ENCODE results near the gene ZNF407.
"Not testable (repeated sequence)": the region's sequence is repeated elsewhere in the genome, so short reads cannot be mapped to it uniquely, and the experiment has no call there.

Gene ZNF407, protein sequence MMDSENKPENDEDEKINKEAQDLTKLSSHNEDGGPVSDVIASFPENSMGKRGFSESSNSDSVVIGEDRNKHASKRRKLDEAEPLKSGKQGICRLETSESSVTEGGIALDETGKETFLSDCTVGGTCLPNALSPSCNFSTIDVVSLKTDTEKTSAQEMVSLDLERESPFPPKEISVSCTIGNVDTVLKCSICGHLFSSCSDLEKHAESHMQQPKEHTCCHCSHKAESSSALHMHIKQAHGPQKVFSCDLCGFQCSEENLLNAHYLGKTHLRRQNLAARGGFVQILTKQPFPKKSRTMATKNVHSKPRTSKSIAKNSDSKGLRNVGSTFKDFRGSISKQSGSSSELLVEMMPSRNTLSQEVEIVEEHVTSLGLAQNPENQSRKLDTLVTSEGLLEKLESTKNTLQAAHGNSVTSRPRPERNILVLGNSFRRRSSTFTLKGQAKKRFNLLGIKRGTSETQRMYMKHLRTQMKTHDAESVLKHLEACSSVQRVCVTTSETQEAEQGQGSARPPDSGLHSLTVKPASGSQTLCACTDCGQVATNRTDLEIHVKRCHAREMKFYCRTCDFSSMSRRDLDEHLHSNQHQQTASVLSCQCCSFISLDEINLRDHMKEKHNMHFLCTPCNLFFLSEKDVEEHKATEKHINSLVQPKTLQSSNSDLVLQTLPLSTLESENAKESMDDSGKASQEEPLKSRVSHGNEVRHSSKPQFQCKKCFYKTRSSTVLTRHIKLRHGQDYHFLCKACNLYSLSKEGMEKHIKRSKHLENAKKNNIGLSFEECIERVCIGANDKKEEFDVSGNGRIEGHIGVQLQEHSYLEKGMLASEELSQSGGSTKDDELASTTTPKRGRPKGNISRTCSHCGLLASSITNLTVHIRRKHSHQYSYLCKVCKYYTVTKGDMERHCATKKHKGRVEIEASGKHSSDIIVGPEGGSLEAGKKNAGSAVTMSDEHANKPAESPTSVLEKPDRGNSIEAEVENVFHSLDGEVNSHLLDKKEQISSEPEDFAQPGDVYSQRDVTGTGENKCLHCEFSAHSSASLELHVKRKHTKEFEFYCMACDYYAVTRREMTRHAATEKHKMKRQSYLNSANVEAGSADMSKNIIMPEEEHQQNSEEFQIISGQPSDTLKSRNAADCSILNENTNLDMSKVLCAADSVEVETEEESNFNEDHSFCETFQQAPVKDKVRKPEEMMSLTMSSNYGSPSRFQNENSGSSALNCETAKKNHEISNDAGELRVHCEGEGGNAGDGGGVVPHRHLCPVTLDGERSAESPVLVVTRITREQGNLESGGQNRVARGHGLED (N-terminal part only)

DNA sequence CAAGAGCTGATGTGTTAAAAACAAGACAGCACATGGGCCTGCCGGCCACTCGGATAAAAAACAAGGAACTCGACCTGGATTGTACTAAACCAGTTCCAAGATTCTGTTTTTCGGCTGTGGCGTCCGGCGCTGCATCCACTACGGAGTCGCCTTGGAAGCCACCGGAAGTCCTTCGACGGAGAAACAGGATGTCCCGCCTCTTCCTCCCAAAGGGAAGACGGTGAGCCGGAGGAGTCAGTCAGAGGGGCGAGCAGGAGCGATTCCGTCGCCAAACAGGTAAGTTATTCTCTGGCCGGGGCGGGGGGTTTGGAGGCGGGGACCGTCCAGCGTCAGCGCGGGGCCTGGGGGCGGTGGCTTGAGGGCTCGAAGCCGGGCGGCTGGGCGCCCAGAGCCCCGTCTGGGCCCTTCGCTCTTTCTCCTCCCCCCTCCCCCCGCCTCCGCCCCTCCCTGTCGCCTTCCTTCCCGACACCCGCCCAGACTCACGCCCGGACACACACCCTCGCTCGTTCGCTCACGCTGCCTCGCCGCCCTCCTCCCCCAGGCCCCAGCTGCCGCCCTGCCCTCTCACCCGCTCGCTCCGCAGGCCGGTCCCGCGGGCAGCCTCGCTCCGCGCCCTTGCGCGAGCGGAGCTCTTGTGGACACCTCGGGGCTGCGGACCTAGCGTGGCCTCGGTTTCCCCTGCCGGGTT, at the start of gene ZNF407:
ZNF407 (plus strand) TSS at position 209 of the 688 bp plus-strand sequence. CDS start 33,150 bp downstream, outside the sequence.
- DNase-seq = peak; percentile 68

DNA sequence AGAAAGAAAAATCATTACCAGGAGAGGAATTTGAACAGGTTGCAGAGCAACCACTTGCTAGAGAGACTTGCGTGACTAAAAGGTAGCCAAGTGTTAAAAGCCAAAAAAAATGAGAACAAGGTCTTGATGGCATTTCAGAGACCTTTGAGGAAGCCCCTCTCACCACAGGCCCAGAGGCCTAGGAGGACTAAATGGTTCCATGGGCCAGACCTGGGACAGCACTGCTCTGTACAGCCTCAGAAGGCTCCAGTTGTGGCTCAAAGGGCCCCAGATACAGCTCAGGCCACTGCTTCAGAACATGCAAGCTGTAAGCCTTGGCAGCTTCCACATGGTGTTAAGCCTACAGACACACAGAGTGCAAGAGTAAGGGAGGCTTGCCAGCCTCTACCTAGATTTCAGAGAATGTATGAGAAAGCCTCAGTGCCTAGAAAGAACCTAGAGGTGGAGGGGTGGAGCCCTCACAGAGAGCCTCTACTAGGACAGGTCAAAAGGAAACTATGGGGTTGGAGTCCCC, 48.0 kb upstream of the ZNF407 start:
- no peak for DNase-seq

- DNase-seq = no peak
These were observed 46.8 kb upstream of the ZNF407 start for GRCh38 chr18:74550886-74551285.

GRCh38 chr18:74551452-74551851, 46.2 kb upstream of the ZNF407 start:
- DNase-seq = no peak

GRCh38 chr18:74551936-74552555, 45.6 kb upstream of the ZNF407 start:
- peak; percentile 47 for DNase-seq

GRCh38 chr18:74556126-74556525, 41.5 kb upstream of the ZNF407 start:
- no peak for DNase-seq

- DNase-seq = no peak
These were observed 39.6 kb upstream of the ZNF407 start for GRCh38 chr18:74558096-74558495.

DNA sequence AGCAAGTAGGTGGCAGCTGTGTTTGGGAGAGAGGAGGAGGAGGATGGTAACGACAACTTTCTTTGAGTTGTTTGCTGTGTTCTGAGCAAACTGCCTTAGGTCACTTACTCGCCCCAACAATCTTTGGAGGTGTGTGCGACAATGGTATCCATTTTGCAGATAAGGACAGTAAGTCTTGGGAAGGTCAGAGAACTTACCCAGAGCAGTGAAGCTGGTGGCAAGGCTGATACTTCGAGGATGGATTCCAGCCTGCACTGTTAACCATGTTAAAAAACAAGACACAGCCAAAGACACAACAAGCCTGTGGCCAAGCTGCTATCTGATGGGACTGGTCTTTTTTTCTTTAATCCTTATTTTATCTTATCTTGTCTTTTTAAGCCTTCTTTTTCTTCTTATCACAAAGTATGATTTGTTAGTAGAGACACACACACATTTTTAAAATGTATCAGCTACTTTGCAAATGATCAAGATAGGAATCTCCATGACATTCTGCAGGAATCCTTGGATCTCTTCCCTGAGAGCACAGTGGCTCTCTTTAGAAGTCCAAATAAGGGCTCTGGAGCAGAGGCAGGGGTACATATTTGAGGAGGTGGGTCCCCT, 35.4 kb upstream of the ZNF407 start:
- no peak for DNase-seq

DNA sequence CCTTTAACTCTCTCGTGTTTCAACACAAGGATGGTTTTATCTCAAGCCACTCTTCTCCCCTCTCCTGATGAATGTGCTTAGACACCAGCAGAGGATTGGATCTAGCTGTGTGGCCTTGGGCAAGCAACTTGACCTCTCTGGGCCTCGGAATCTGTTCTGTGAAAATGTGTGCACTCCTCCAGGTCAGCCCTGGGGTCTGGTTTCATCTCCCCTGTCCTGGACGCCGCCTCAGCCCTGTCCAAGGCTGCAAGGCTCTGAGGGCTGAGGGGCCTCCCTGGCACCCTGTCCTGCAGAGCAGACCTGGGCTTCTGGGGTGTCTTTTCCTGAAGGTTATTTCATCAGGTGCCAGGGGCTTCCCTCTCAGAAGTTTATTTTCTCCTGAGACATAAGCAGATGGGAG, 34.9 kb upstream of the ZNF407 start:
- DNase-seq = no peak

- DNase-seq = no peak
These were observed 33.7 kb upstream of the ZNF407 start for GRCh38 chr18:74563999-74564398.

DNA sequence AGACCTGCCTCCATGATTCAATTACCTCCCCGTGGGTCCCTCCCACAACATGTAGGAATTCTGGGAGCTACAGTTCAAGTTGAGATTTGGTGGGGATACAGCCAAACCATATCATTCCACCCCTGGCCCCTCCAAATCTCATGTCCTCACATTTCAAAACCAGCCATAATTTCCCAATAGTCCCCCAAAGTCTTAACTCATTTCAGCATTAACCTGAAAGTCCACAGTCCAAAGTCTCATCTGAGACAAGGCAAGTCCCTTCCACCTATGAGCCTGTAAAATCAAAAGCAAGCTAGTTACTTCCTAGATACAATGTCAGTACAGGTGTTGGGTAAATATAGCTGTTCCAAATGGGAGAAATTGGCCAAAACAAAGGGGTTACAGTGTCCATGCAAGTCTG, 32.5 kb upstream of the ZNF407 start:
- not testable (repeated sequence) for DNase-seq

- DNase-seq = not testable (repeated sequence)
These were observed 31.7 kb upstream of the ZNF407 start for GRCh38 chr18:74565993-74566392.

GRCh38 chr18:74567822-74568221, 29.8 kb upstream of the ZNF407 start:
- no peak for DNase-seq

- DNase-seq = no peak
These were observed 28.3 kb upstream of the ZNF407 start for GRCh38 chr18:74569401-74569800.

DNA sequence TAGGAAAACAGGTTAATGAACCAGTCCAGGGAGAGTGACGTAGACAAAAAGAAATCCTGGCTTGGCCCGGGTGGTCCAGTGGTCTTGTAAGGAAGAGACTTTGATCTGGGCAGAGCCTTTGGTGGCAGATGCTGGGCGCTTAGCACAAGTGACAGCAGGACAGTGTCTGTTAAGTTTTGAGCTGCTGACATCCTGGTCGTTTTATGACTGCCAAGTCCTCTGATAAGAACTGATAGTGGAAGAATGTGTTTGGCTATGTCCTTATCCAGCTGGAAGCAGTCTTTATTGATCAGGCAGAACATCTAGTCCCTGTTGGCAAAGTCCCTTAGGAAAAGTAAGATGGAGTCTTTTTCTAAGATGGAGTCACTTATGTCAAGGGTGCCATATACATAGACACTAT, 27.4 kb upstream of the ZNF407 start:
- no peak for DNase-seq

GRCh38 chr18:74571895-74572680, 25.6 kb upstream of the ZNF407 start:
- DNase-seq = no peak

DNA sequence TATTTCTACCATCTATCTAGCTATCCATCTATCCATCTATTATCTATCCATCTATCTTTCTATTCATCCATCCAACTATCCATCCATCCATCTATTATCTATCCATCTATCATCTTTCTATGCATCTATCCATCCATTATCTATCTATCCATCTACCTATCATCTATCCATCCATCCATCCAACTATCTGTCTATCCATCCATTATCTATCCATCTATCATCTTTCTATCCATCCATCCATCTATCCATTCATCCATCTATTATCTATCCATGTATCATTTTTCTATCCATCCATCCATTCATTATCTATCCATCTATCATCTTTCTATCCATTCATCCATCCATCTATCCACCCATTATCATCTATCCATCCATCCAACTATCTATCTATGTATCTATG, 24.6 kb upstream of the ZNF407 start:
- DNase-seq = no peak

DNA sequence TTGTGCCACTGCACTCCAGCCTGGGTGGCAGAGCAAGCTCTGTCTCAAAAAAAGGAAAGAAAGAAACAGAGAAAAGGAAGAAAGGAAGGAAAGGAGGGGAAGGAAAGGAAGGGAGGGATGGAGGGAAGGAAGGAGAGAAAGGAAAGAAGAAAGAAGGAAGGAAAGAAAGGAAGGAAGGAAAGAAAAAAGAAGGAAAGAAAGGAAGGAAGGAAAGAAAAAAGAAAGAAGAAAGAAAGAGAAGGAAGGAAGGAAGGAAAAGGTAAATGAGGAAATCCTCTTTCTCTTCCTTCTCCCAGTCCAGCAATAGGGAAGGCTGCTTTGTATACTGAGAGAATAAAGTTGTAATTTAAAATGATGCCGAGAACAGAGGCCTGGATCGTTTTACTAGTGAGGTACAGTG, 22.8 kb upstream of the ZNF407 start:
- no peak for DNase-seq

DNA sequence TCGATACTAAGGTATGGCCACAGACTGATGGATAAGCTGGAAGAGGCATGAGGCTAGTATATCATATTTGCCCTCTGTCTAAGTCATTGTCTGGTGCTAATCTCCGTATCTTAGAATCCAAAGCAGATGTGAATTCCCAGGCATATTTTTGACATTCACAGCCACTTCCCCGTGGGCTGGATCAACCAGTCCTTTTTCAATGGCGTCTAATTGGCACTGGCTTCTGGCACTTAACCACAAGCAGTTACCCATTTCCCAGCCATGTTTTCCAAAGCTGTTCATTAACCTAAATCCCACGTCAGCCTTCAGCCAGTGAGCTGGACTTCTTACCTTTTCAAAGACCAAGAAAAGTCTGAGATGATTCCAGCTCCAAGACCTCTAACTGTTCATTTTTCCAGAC, 20.7 kb upstream of the ZNF407 start:
- DNase-seq = no peak

DNA sequence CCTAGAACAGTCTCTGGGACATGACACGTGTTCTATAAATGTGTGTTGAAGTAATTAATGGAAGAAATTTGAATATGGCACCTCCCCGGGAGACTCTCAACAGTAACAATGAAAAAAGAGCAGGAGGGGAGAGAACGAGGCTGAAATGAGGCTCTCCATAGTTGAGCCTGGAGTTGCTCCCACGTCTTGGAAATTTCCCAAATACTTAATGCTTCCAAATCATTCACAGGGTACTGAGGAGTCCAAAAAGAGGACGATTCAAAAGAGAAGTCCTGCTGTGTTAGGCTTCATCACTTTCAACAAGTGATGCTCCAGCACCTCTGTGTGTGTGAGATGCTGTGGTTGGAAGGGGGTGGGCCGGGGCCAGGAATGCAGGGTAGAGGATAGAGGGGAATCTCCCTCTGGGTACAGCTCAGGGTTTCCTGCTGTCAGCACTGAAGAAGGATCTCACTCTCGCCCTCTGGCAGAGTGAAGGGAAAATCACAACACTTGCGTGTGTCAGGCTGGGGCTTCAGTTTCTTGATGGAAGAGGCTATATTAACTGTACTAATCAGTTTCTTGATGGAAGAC, 18.1 kb upstream of the ZNF407 start:
- no peak for DNase-seq

All from DMS 273 treated with DMSO at 0.1 percent for 48 hours (cell line).